Measurements from ENCODE around the gene RNF19B.

RNF19B gene

GRCh38 chr1:32890516-32891240 lies 73.9 kb downstream of the RNF19B start:
- DNase-seq (ENCODE audit: low spot score), result no peak
- in situ Hi-C loops (cut with MboI; ENCODE audit: low pct_unique_long_range_greater_than_20kb, low sequenced_read_pairs, unreplicated experiment), result no loop called here
- TF ChIP-seq, protein P1, sequence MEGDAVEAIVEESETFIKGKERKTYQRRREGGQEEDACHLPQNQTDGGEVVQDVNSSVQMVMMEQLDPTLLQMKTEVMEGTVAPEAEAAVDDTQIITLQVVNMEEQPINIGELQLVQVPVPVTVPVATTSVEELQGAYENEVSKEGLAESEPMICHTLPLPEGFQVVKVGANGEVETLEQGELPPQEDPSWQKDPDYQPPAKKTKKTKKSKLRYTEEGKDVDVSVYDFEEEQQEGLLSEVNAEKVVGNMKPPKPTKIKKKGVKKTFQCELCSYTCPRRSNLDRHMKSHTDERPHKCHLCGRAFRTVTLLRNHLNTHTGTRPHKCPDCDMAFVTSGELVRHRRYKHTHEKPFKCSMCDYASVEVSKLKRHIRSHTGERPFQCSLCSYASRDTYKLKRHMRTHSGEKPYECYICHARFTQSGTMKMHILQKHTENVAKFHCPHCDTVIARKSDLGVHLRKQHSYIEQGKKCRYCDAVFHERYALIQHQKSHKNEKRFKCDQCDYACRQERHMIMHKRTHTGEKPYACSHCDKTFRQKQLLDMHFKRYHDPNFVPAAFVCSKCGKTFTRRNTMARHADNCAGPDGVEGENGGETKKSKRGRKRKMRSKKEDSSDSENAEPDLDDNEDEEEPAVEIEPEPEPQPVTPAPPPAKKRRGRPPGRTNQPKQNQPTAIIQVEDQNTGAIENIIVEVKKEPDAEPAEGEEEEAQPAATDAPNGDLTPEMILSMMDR (IDR thresholded peaks at IDR 0.05; ENCODE audit: extremely low read depth, insufficient read depth, missing control alignments), result no peak

GRCh38 chr1:32889731-32890278 lies 74.8 kb downstream of the RNF19B start:
- TF ChIP-seq, protein P1 (IDR thresholded peaks at IDR 0.05; ENCODE audit: extremely low read depth, insufficient read depth, missing control alignments), result no peak
- in situ Hi-C loops (cut with MboI; ENCODE audit: low pct_unique_long_range_greater_than_20kb, low sequenced_read_pairs, unreplicated experiment), result no loop called here
- DNase-seq (ENCODE audit: low spot score), result no peak

DNA sequence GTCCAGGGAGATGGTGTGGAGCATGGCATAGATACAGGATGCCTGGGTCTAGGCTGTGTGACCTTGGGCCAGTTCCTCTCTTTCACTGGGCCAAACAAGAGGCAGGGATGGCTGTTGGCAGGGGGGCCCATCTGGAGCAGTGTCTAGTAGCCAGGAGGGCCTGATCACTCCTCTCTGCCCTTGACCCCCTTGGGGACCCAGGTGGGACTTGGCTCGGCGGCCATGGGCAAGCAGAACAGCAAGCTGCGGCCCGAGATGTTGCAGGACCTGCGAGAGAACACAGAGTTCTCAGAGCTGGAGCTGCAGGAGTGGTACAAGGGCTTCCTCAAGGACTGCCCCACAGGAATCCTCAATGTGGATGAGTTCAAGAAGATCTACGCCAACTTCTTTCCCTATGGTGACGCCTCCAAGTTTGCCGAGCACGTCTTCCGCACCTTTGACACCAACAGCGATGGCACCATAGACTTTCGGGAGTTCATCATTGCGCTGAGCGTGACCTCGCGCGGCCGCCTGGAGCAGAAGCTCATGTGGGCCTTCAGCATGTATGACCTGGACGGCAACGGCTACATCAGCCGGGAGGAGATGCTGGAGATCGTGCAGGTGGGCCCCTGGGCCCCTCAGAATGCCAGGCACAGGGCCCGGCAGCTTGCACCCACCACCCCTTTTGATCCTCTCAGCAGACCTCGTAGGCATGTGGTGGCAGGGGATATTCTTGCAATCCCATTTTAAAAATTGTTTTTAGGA lies 75.8 kb downstream of the RNF19B start:
- in situ Hi-C loops (cut with MboI; ENCODE audit: low pct_unique_long_range_greater_than_20kb, low sequenced_read_pairs, unreplicated experiment), result no loop called here
- TF ChIP-seq, protein P1 (IDR thresholded peaks at IDR 0.05; ENCODE audit: extremely low read depth, insufficient read depth, missing control alignments), result no peak
- no peak for DNase-seq (ENCODE audit: low spot score)

DNA sequence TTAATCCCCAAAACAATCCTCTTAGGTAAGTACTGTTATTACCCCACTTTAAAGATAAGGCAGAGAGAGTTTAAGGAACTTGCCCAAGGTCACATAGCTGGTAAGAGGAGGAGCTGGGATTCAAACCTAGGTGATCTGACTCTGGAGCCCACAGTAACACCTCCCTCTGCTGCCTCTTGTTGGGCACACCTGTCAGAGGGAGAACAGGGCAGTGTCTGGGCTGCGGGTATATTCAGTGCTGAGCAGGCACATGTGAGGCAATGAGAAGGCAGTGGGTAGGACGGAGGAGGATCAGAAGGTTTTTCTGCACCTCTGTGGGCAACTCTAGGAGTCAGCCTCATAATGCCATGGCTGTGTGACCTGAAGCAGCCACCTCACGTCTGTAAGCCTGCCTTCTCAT lies 76.5 kb downstream of the RNF19B start:
- TF ChIP-seq, protein P1 (IDR thresholded peaks at IDR 0.05; ENCODE audit: extremely low read depth, insufficient read depth, missing control alignments), result no peak
- DNase-seq (ENCODE audit: low spot score), result no peak
- in situ Hi-C loops (cut with MboI; ENCODE audit: low pct_unique_long_range_greater_than_20kb, low sequenced_read_pairs, unreplicated experiment), result no loop called here

- TF ChIP-seq, protein P1 (IDR thresholded peaks at IDR 0.05; ENCODE audit: extremely low read depth, insufficient read depth, missing control alignments), result no peak
- in situ Hi-C loops (cut with MboI; ENCODE audit: low pct_unique_long_range_greater_than_20kb, low sequenced_read_pairs, unreplicated experiment), result no loop called here
- DNase-seq (ENCODE audit: low spot score), result no peak
These were observed 77.0 kb downstream of the RNF19B start for GRCh38 chr1:32887623-32888022.

DNA sequence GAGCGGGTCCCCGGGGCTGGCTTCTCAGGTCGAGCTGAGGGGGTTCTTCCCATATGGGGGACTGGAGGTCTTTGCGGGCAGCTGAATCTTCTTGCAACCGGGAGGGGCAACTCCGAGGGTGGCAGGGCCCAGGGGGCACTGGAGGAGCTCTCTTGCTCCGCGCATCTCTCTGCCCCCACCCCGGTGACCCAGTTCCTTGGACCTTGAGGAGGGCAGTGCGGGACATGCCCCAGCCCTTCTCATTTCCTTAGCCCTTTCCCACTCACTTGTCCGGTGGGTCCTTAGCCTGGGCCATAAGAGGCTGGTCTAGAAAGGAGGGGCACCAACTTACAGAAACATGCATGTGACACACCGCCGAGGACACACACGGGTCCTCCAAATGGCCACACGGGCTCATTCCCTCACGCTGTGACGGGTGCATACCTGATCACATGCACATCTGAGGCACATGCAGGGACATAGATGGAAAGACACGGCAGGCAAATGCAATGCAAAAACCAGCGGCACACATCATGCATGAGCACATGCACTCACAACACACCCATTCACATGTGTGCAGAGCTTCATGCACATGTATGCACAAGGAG lies 77.7 kb downstream of the RNF19B start:
- in situ Hi-C loops (cut with MboI; ENCODE audit: low pct_unique_long_range_greater_than_20kb, low sequenced_read_pairs, unreplicated experiment), result no loop called here
- TF ChIP-seq, protein P1 (IDR thresholded peaks at IDR 0.05; ENCODE audit: extremely low read depth, insufficient read depth, missing control alignments), result no peak
- DNase-seq (ENCODE audit: low spot score), result no peak
